Gastroesophageal sphincter (tissue), 4 donors: ENCODE measurements around the gene CD247. TPM values are rescaled to one million over a fixed set of nuclear protein-coding genes. Genes with fewer than 3 reads are reported as not detected.

Experiments
- ATAC-seq: fragments of 150-250 bp; one replicate; pipeline ENCODE4 v1.9.1; 2016; ENCODE audit warnings: mild to moderate bottlenecking, moderate library complexity
- H3K27ac ChIP-seq, 4 donors: fragments of 200-600 bp; sonication (generic) in 3 of 4; 1 replicate in 3 of 4; 2 replicates in 1 of 4; pipeline ENCODE4 v1.5.1; 2016 to 2019
- H3K27me3 ChIP-seq: fragments of 200-600 bp; sonication (generic); one replicate; pipeline ENCODE4 v1.5.1; 2019
- H3K36me3 ChIP-seq, 2 donors: fragments of 200-600 bp; sonication (generic); one replicate each; pipeline ENCODE4 v1.5.1; 2019; ENCODE audit warnings: control low read depth in 1 of 2
- H3K4me1 ChIP-seq, 3 donors: fragments of 200-600 bp; sonication (generic); 1 replicate in 2 of 3; 2 replicates in 1 of 3; pipeline ENCODE4 v1.5.1; 2016 to 2019; ENCODE audit warnings: control low read depth in 2 of 3
- H3K4me3 ChIP-seq, 2 donors: fragments of 200-600 bp; sonication (generic); one replicate each; pipeline ENCODE4 v1.5.1; 2019; ENCODE audit warnings: mild to moderate bottlenecking in 1 of 2, moderate library complexity in 1 of 2
- H3K9me3 ChIP-seq, 3 donors: fragments of 200-600 bp; sonication (generic); one replicate each; pipeline ENCODE4 v1.5.1; 2017 to 2019; ENCODE audit warnings: control low read depth in 2 of 3
- CTCF ChIP-seq, 4 experiments: fragments of 200-600 bp in 2 of 4; fragments of 450-650 bp in 2 of 4; sonication (generic) in 1 of 4; IDR thresholded peaks; one replicate each; pipeline ENCODE4 v1.5.1; 2017 to 2019; ENCODE audit warnings: antibody characterized with exemption in 4 of 4, mild to moderate bottlenecking in 2 of 4, moderate library complexity in 2 of 4
- EP300 ChIP-seq: sonication (generic); formaldehyde crosslinking; IDR thresholded peaks from one replicate; pipeline ENCODE4 v1.6.1; 2017; ENCODE audit warnings: antibody characterized with exemption, mild to moderate bottlenecking
- POLR2A ChIP-seq, 2 donors: fragments of 450-650 bp; IDR thresholded peaks; one replicate each; pipeline ENCODE4 v1.6.1; 2017; ENCODE audit warnings: antibody characterized with exemption in 2 of 2, mild to moderate bottlenecking in 2 of 2, moderate library complexity in 1 of 2
- POLR2AphosphoS5 ChIP-seq: sonication (generic); formaldehyde crosslinking; IDR thresholded peaks from one replicate; pipeline ENCODE4 v1.6.1; 2017; ENCODE audit warnings: antibody characterized with exemption
- WGBS, 2 donors: methylation state at CpG; one replicate each; pipeline ENCODE4 v1.1.5; 2018; ENCODE audit warnings: low coverage in 1 of 2; 5-methylcytosine and 5-hydroxymethylcytosine counted together
- total RNA-seq, 4 donors: library from RNA; depleted of rRNA; stranded (reverse); fragments of >200 nt; gene quantifications; one replicate each; pipeline ENCODE4 v1.1.0, GENCODE V29; 2016

CD247 gene
- total RNA-seq, 4 donors from 2014 or later = 0.31 to 1.3 (median 0.45) TPM; not detected in 1

GRCh38 chr1:167512046-167512654 lies 6.2 kb downstream of the CD247 start:
- WGBS, 2 donors = 56 to 64% methylated on average over 6 to 7 of the region's 7 CpGs
- no peak overlapping the region for H3K27ac ChIP-seq
- ATAC-seq = no peak

GRCh38 chr1:167511374-167511986 lies 6.8 kb downstream of the CD247 start:
- TF ChIP-seq EP300 = no peak
- no peak for TF ChIP-seq CTCF (IDR thresholded peaks at IDR 0.05)
- no peak for TF ChIP-seq POLR2A (IDR thresholded peaks at IDR 0.05)
- no peak for TF ChIP-seq POLR2AphosphoS5
- 86 to 90% methylated on average over 11 of the region's 11 CpGs for WGBS, 2 donors
- peaks cover 17% of the 10 kb centered on the region for H3K27me3 ChIP-seq
- H3K27ac ChIP-seq = no peak overlapping the region
- H3K9me3 ChIP-seq = no peaks in the 10 kb centered on the region
- no peaks in the 10 kb centered on the region for H3K4me1 ChIP-seq
- no peak for ATAC-seq
- no peak overlapping the region for H3K4me3 ChIP-seq
- no peaks in the 10 kb centered on the region for H3K36me3 ChIP-seq

More at GRCh38 chr1:167512046-167512654, 6.2 kb downstream of the CD247 start:
- Histone ChIP-seq H3K4me3 (no peak overlapping the region), H3K36me3 (no peaks in the 10 kb centered on the region), H3K9me3 (no peaks in the 10 kb centered on the region), H3K4me1 (no peaks in the 10 kb centered on the region), H3K27me3 (peaks cover 21% of the 10 kb centered on the region)
- TF ChIP-seq EP300 = no peak
- no peak for TF ChIP-seq POLR2AphosphoS5
- no peak for TF ChIP-seq CTCF (IDR thresholded peaks at IDR 0.05)
- TF ChIP-seq POLR2A (IDR thresholded peaks at IDR 0.05) = no peak

- ATAC-seq = no peak
- TF ChIP-seq POLR2A (IDR thresholded peaks at IDR 0.05) = no peak
- H3K36me3 ChIP-seq = no peaks in the 10 kb centered on the region
- no peaks in the 10 kb centered on the region for H3K9me3 ChIP-seq
- H3K27ac ChIP-seq = no peak overlapping the region
- H3K27me3 ChIP-seq = peaks cover 17% of the 10 kb centered on the region
- H3K4me3 ChIP-seq = no peak overlapping the region
- WGBS, 2 donors = 76 to 94% methylated on average over 3 to 4 of the region's 4 CpGs
- H3K4me1 ChIP-seq = no peaks in the 10 kb centered on the region
These were observed 7.4 kb downstream of the CD247 start for GRCh38 chr1:167510881-167511280.

GRCh38 chr1:167510244-167510643 lies 8.1 kb downstream of the CD247 start:
- no peaks in the 10 kb centered on the region for H3K9me3 ChIP-seq
- no peak overlapping the region for H3K27ac ChIP-seq
- peaks cover 14% of the 10 kb centered on the region for H3K27me3 ChIP-seq
- H3K4me1 ChIP-seq = no peaks in the 10 kb centered on the region
- TF ChIP-seq POLR2AphosphoS5 (no peak), POLR2A (IDR thresholded peaks at IDR 0.05) (no peak), CTCF (IDR thresholded peaks at IDR 0.05) (no peak), EP300 (no peak)
- no peak for ATAC-seq
- no peak overlapping the region for H3K4me3 ChIP-seq
- 83 to 86% methylated on average over 1 to 2 of the region's 3 CpGs for WGBS, 2 donors
- no peaks in the 10 kb centered on the region for H3K36me3 ChIP-seq

- ATAC-seq = no peak
- Histone ChIP-seq H3K27me3 (peaks cover 8% of the 10 kb centered on the region), H3K27ac (no peak overlapping the region), H3K36me3 (no peaks in the 10 kb centered on the region), H3K4me3 (no peak overlapping the region), H3K4me1 (no peaks in the 10 kb centered on the region), H3K9me3 (no peaks in the 10 kb centered on the region)
- TF ChIP-seq POLR2AphosphoS5 (no peak), EP300 (no peak), POLR2A (IDR thresholded peaks at IDR 0.05) (no peak), CTCF (IDR thresholded peaks at IDR 0.05) (no peak)
- 69 to 93% methylated on average over 2 to 6 of the region's 8 CpGs for WGBS, 2 donors
These were observed 8.7 kb downstream of the CD247 start for GRCh38 chr1:167509587-167509986.
